ENCODE results near the gene JUNB. TPM values are rescaled to one million over a fixed set of nuclear protein-coding genes. Genes with fewer than 3 reads are reported as not detected.

The JUNB gene
- total RNA-seq, 1 donor from 2014 or later, result 5.7 TPM

- Mint-ChIP-seq H3K27ac (no peak overlapping the region), H3K27me3 (peaks cover 15% of the 10 kb centered on the region), H3K36me3 (ENCODE audit: insufficient read depth) (no peaks in the 10 kb centered on the region), H3K9me3 (ENCODE audit: low read depth) (no peaks in the 10 kb centered on the region), H3K4me3 (ENCODE audit: low read depth) (no peak overlapping the region), H3K4me1 (ENCODE audit: low read depth) (peaks cover 18% of the 10 kb centered on the region)
- TF ChIP-seq CTCF (IDR thresholded peaks at IDR 0.05; ENCODE audit: unreplicated experiment), result no peak
- DNase-seq (ENCODE audit: low spot score, unreplicated experiment), result no peak
Observed at GRCh38 chr19:12786952-12787351, 4.3 kb upstream of the JUNB start.

GRCh38 chr19:12787458-12787857 is 3.8 kb upstream of the JUNB start:
- no peaks in the 10 kb centered on the region for H3K36me3 Mint-ChIP-seq (ENCODE audit: insufficient read depth)
- DNase-seq (ENCODE audit: low spot score, unreplicated experiment), result no peak
- H3K4me3 Mint-ChIP-seq (ENCODE audit: low read depth), result no peak overlapping the region
- no peak overlapping the region for H3K27ac Mint-ChIP-seq
- H3K4me1 Mint-ChIP-seq (ENCODE audit: low read depth), result peaks cover 18% of the 10 kb centered on the region
- TF ChIP-seq CTCF (IDR thresholded peaks at IDR 0.05; ENCODE audit: unreplicated experiment), result no peak
- no peaks in the 10 kb centered on the region for H3K9me3 Mint-ChIP-seq (ENCODE audit: low read depth)
- H3K27me3 Mint-ChIP-seq, result peaks cover 15% of the 10 kb centered on the region

- no peak overlapping the region for H3K4me3 Mint-ChIP-seq (ENCODE audit: low read depth)
- DNase-seq (ENCODE audit: low spot score, unreplicated experiment), result no peak
- H3K27me3 Mint-ChIP-seq, result peaks cover 15% of the 10 kb centered on the region
- H3K9me3 Mint-ChIP-seq (ENCODE audit: low read depth), result no peaks in the 10 kb centered on the region
- H3K4me1 Mint-ChIP-seq (ENCODE audit: low read depth), result peaks cover 18% of the 10 kb centered on the region
- peak overlapping the region; percentile 59 for H3K27ac Mint-ChIP-seq
- no peaks in the 10 kb centered on the region for H3K36me3 Mint-ChIP-seq (ENCODE audit: insufficient read depth)
- no peak for TF ChIP-seq CTCF (IDR thresholded peaks at IDR 0.05; ENCODE audit: unreplicated experiment)
Observed at GRCh38 chr19:12788042-12788681, 3.1 kb upstream of the JUNB start.

GRCh38 chr19:12788682-12789097 is 2.6 kb upstream of the JUNB start:
- no peak for DNase-seq (ENCODE audit: low spot score, unreplicated experiment)
- no peaks in the 10 kb centered on the region for H3K36me3 Mint-ChIP-seq (ENCODE audit: insufficient read depth)
- no peak for TF ChIP-seq CTCF (IDR thresholded peaks at IDR 0.05; ENCODE audit: unreplicated experiment)
- H3K27me3 Mint-ChIP-seq, result peaks cover 15% of the 10 kb centered on the region
- peaks cover 16% of the 10 kb centered on the region for H3K4me1 Mint-ChIP-seq (ENCODE audit: low read depth)
- H3K9me3 Mint-ChIP-seq (ENCODE audit: low read depth), result no peaks in the 10 kb centered on the region
- peak overlapping the region; percentile 72 for H3K27ac Mint-ChIP-seq
- no peak overlapping the region for H3K4me3 Mint-ChIP-seq (ENCODE audit: low read depth)

DNA sequence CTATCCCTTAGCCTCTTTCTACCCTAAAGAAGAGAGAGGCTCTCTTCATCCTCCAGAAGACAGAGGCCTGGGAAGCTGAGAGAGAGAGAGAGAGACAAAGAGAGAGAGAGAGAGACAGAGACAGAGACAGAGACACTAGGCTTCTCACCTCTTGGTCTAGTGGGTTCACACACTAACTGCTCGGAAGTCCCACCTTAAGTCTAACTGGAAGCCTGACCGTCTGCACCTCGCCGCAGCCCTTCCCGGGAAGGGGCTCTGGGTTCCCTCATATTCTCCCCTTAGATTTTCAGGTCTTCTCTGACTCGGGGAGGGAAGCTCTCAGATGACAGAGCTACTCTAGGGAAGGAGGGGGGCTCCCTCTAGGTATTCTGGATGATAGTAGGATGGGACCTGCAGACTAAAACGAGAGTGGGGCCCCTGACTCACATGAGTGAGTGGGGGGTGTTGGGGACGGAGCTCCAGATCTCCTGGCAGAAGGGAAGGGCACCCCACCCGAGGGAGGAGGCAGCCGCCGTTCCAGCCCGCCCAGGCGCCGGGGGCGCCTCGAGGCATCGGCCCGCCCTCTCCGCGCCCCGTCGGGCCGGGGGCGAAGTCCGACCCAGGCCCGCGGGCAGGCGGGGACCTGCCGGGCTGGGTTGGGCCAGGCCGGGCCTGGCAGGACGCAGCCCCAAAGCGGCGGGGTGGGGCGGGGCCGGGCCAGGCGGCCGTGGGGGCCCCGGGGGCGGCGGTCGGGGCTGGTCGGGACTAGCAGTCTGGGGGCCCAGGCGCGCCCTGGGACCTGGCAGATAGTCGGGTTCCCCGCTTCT is 2.0 kb upstream of the JUNB start:
- no peak for TF ChIP-seq CTCF (IDR thresholded peaks at IDR 0.05; ENCODE audit: unreplicated experiment)
- Mint-ChIP-seq H3K4me1 (ENCODE audit: low read depth) (peaks cover 18% of the 10 kb centered on the region), H3K9me3 (ENCODE audit: low read depth) (no peaks in the 10 kb centered on the region), H3K27ac (peak overlapping the region; percentile 72), H3K4me3 (ENCODE audit: low read depth) (peak overlapping the region; percentile 56), H3K27me3 (peaks cover 18% of the 10 kb centered on the region), H3K36me3 (ENCODE audit: insufficient read depth) (no peaks in the 10 kb centered on the region)
- DNase-seq (ENCODE audit: low spot score, unreplicated experiment), result no peak
